Type B pancreatic cell (in vitro differentiated cells): ENCODE measurements around the gene PEMT. TPM values are rescaled to one million over a fixed set of nuclear protein-coding genes. Genes with fewer than 3 reads are reported as not detected.

Experiments
- DNase-seq: peaks from one replicate; pipeline ENCODE4 v3.0.0; 2021; ENCODE audit warnings: mixed read lengths; ENCODE audit not compliant: unreplicated experiment; ENCODE audit errors: extremely low spot score
- H3K27ac Mint-ChIP-seq: 2 replicates; pipeline ENCODE4 v1.8.0; 2021; ENCODE audit warnings: mild to moderate bottlenecking, mixed read lengths
- H3K27me3 Mint-ChIP-seq: 2 replicates; pipeline ENCODE4 v1.8.0; 2021; ENCODE audit warnings: mixed read lengths
- H3K36me3 Mint-ChIP-seq: 2 replicates; pipeline ENCODE4 v1.8.0; 2021; ENCODE audit warnings: mixed read lengths
- H3K4me1 Mint-ChIP-seq: one replicate; pipeline ENCODE4 v1.8.0; 2021; ENCODE audit warnings: mixed read lengths; ENCODE audit not compliant: unreplicated experiment
- H3K4me3 Mint-ChIP-seq: 2 replicates; pipeline ENCODE4 v1.8.0; 2021; ENCODE audit warnings: mild to moderate bottlenecking, mixed read lengths
- H3K9me3 Mint-ChIP-seq: 2 replicates; pipeline ENCODE4 v1.8.0; 2021; ENCODE audit warnings: mixed read lengths
- total RNA-seq: library from RNA; stranded (reverse); gene quantifications from 2 replicates; pipeline ENCODE4 v1.2.1, GENCODE V29; 2021; ENCODE audit warnings: low replicate concordance
- TF ChIP-seq, protein P1 (sequence below): fragments of 200-600 bp; sonication (generic); conservative IDR thresholded peaks from 2 replicates; pipeline ENCODE4 v1.5.0; 2021; ENCODE audit warnings: antibody characterized with exemption, mild to moderate bottlenecking

PEMT gene
- total RNA-seq, 1 donor from 2014 or later, result 32.1 TPM

DNA sequence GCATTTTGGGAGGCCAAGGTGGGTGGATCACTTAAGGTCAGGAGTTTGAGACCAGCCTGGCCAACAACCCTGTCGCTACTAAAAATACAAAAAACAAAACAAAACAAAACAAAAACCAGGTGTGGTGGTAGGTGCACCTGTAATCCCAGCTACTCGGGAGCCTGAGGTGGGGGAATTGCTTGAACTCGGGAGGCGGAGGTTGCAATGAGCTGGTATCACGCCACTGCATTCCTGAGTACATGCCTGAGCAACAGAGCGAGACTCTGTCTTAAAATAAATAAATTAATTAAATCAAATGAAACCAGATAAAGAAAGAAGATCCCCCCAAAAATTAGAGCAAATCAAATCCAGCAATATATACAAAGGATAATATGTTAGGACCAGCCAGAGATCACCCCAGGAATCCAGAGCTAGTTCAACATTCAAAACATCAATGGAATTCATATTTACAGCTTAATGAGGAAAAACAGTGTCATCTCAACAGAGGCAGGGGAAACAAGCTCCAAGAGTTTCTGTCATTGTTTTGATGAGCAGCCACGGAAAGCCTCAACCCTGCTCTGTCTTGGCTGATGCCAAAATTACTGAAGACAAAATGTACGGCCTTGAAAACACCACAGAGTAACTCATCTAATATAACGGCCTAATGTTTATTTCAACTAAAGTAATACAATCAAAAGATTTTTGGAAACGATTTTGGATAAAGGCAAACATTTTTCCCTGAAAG is 3.7 kb downstream of the PEMT start:
- Mint-ChIP-seq H3K9me3 (no peaks in the 10 kb centered on the region), H3K4me3 (peak overlapping the region; percentile 55), H3K4me1 (peaks cover 25% of the 10 kb centered on the region), H3K36me3 (peaks cover 3% of the 10 kb centered on the region), H3K27ac (peak overlapping the region; percentile 25), H3K27me3 (no peaks in the 10 kb centered on the region)
- TF ChIP-seq, protein P1, sequence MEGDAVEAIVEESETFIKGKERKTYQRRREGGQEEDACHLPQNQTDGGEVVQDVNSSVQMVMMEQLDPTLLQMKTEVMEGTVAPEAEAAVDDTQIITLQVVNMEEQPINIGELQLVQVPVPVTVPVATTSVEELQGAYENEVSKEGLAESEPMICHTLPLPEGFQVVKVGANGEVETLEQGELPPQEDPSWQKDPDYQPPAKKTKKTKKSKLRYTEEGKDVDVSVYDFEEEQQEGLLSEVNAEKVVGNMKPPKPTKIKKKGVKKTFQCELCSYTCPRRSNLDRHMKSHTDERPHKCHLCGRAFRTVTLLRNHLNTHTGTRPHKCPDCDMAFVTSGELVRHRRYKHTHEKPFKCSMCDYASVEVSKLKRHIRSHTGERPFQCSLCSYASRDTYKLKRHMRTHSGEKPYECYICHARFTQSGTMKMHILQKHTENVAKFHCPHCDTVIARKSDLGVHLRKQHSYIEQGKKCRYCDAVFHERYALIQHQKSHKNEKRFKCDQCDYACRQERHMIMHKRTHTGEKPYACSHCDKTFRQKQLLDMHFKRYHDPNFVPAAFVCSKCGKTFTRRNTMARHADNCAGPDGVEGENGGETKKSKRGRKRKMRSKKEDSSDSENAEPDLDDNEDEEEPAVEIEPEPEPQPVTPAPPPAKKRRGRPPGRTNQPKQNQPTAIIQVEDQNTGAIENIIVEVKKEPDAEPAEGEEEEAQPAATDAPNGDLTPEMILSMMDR, result no peak
- no peak for DNase-seq

DNA sequence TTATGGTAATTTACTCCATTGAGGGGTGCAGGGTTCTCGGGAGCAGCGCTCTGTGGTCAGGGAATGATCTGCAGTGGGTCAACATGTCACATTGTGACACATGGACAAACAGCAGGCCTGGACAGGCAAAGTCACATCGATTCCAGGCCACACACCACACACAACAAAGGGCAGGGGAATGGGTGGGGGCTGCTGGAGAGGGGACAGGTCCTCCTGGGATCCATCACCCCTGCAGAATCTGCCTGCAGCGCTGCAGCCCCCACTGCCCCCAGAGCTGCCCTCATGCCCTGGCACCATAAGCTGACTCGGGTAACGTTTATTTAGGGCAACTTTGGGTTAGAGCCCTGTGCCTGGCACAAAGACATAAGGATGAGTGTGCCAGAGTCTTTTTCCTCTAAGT is 9.1 kb downstream of the PEMT start:
- H3K27ac Mint-ChIP-seq, result no peak overlapping the region
- peaks cover 19% of the 10 kb centered on the region for H3K4me1 Mint-ChIP-seq
- no peaks in the 10 kb centered on the region for H3K9me3 Mint-ChIP-seq
- no peak overlapping the region for H3K4me3 Mint-ChIP-seq
- H3K36me3 Mint-ChIP-seq, result peaks cover 3% of the 10 kb centered on the region
- H3K27me3 Mint-ChIP-seq, result no peaks in the 10 kb centered on the region
- no peak for DNase-seq
- TF ChIP-seq, protein P1, result no peak

DNA sequence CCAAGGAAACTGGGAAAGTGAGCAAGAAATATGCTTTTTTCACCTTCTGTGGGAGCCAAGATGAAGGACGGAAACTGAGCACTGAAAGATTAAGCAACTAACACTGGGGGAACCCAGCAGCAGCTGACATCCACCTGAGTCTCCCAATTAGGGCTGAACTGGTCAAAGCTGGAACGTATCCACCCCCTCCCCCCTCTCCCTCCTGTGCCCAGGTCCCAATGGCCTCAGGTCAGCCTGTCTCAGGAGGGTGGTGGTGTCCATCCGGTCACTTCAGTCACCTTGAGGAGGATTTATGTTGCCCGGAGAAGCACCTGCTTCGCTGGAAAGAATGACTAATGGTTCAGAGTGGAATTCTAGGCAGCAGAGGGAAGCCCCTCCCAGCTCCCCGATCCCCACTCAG is 10.0 kb downstream of the PEMT start:
- TF ChIP-seq, protein P1, result no peak
- Mint-ChIP-seq H3K4me3 (no peak overlapping the region), H3K9me3 (no peaks in the 10 kb centered on the region), H3K4me1 (peaks cover 21% of the 10 kb centered on the region), H3K27me3 (no peaks in the 10 kb centered on the region), H3K27ac (no peak overlapping the region), H3K36me3 (peaks cover 3% of the 10 kb centered on the region)
- DNase-seq, result no peak

DNA sequence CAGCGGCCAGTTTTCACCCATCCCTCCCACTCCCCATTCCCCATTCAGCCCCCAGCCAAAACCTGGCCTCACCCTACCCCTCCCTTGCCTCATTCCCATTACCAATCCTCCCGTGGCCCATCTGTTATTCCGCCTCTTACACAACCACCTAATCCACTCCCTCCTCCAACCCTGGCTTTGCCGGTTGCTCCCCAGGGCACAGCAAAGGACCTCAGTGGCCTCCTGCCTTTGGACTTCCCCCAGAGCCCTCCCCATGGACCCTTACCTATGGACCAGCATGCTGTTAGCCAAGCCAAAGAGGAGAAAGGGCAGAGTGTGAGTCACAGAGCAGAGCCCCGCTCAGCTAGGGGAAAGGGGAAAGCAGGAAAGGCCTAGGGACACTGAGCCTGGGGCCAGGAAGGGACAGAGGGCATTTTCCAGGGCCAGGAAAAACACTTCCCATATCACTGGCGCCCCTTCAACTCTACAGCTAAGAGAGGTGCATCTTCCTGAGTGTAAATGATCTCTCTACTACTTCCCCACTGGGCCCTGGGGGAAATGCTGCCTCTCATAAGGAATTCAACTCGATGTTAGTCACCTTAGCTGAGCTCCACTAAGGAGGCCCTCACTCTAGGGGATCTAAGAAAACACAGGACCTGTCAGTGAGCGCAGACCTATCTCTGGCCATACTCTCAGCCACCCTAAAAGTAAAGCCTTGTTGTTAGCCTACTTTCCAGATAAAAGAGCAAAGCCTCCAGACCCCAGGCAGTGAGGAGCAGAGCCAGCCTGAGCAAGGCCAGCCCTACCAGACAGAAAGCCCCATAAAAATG is 10.6 kb downstream of the PEMT start:
- no peak for DNase-seq
- peak overlapping the region; percentile 79 for H3K27ac Mint-ChIP-seq
- H3K4me1 Mint-ChIP-seq, result peaks cover 19% of the 10 kb centered on the region
- TF ChIP-seq, protein P1, result no peak
- no peaks in the 10 kb centered on the region for H3K9me3 Mint-ChIP-seq
- no peak overlapping the region for H3K4me3 Mint-ChIP-seq
- no peaks in the 10 kb centered on the region for H3K36me3 Mint-ChIP-seq
- H3K27me3 Mint-ChIP-seq, result no peaks in the 10 kb centered on the region

DNA sequence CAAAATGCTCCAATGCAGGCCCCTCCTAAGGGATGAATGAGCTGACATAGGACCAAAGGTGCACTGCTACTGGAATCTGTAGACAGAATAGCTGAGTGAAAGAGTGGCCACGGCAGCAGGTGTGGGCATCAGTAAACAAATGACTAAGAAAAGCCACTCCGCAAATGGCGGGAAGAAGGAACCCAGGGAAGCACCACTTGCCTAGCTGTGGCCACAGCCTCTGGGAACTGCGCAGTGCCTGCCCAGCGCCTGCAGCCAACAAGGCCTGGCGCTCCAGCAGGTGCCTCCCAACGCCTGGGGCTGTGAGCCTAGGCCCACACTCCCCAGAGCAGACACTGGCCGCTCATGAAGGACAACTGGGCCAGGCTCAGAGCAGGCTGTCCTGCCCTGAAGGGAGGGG is 11.8 kb downstream of the PEMT start:
- H3K4me3 Mint-ChIP-seq, result no peak overlapping the region

More for the DNA sequence above, 11.8 kb downstream of the PEMT start:
- TF ChIP-seq, protein P1, result no peak
- H3K4me1 Mint-ChIP-seq, result peaks cover 27% of the 10 kb centered on the region
- no peaks in the 10 kb centered on the region for H3K27me3 Mint-ChIP-seq
- no peak for DNase-seq
- no peaks in the 10 kb centered on the region for H3K9me3 Mint-ChIP-seq
- H3K27ac Mint-ChIP-seq, result no peak overlapping the region
- no peaks in the 10 kb centered on the region for H3K36me3 Mint-ChIP-seq
